ENCODE data around the gene PRF1.

Gene PRF1

DNA sequence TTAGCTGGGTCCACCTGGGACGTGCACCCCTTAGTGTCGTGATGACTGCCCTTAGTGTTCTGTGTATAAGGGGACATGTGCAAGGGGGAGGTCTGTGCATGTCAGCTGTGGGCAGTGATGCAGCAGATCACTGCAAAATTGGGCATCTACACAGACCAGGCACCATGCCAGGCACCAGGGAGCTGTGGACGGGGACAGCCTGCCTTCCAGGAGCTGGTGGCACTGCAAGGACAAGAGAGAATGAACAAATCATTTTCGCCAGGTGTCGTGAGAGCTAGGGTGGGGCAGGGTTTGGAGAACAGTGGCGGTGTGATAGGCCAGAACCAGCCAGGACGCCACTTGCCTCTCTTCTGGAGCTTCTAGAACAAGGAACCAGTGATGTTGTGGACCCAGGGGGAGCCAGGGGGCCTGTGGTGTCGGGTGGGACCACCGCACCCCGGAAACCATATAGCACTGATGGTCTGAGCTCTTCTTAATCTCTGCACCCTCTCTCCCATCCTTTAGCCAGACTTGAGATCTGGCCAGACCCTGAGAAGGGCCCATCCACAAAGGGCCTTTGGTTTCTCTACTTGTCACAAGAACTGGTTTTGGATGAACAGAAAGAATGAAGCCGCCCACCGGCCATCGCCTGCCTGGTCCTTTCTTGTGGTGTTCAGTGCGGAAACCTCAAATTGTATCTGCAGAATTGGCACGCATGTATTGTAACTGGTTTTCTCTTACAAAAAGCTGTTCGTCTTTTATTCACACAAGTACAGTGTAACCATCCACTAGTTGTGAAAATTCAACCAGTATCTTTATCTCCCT is 30.7 kb downstream of the PRF1 start:
- DNase-seq (ENCODE audit: low read depth): no peak
- H3K4me3 ChIP-seq (ENCODE audit: low read depth, low read length): no peak overlapping the region
- TF ChIP-seq, protein P1, sequence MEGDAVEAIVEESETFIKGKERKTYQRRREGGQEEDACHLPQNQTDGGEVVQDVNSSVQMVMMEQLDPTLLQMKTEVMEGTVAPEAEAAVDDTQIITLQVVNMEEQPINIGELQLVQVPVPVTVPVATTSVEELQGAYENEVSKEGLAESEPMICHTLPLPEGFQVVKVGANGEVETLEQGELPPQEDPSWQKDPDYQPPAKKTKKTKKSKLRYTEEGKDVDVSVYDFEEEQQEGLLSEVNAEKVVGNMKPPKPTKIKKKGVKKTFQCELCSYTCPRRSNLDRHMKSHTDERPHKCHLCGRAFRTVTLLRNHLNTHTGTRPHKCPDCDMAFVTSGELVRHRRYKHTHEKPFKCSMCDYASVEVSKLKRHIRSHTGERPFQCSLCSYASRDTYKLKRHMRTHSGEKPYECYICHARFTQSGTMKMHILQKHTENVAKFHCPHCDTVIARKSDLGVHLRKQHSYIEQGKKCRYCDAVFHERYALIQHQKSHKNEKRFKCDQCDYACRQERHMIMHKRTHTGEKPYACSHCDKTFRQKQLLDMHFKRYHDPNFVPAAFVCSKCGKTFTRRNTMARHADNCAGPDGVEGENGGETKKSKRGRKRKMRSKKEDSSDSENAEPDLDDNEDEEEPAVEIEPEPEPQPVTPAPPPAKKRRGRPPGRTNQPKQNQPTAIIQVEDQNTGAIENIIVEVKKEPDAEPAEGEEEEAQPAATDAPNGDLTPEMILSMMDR (IDR thresholded peaks at IDR 0.05; ENCODE audit: low read depth, low read length, missing control alignments): no peak

DNA sequence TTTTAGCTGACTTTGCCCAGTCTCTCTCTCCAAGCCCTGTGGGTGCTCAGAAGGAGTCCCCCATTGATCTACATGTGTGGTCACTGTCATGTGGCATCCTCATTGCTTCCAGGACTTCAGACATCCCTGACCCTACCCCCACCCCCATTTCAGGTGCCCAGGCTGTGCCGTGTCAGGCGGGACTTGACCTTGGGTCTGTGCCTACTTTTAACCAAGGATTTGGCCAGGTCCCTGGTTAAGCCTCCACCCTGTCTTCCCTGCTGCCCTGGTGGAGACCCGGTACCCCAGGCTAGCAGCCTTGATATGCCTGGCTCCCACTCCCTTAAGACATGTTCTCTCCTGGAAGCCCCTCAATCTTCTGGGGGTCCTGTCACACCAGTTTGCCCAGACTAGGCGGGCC is 31.3 kb downstream of the PRF1 start:
- TF ChIP-seq, protein P1 (IDR thresholded peaks at IDR 0.05; ENCODE audit: low read depth, low read length, missing control alignments): no peak
- DNase-seq (ENCODE audit: low read depth): no peak
- H3K4me3 ChIP-seq (ENCODE audit: low read depth, low read length): no peak overlapping the region

DNA sequence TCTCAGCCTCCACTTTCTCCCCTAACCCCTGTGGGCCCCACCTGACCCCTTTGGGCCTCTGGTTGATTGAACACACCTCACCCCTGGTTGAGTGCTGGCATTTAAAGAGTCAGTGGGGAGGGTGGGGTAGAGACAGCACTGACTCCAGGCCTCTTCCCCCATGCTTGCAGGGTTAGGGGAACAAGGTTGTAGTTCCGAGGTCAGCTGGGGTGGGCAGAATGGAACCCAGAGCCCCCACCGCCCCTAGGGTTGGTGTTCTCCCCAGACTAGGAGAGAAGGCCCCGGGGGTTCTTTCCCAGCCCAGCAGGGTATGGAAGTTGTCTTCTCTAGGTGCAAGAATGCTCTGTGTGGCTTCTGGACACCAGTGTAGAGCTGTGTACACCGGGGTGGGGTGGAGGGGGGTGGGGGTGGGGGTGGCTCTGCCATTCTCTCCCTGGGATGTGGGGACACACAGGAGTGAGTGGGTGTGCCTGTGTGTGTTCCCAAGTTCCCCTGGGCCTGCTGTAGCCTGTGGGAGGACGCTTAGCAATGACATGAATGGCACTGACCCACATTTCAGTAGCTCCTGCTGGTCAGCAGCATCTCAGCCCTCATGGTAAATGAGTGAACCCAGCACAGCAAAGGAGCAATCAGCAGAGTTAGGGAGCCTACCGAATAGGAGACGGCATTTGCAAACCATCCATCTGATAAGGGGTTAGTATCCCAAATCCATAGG is 33.6 kb downstream of the PRF1 start:
- TF ChIP-seq, protein P1 (IDR thresholded peaks at IDR 0.05; ENCODE audit: low read depth, low read length, missing control alignments): no peak
- H3K4me3 ChIP-seq (ENCODE audit: low read depth, low read length): no peak overlapping the region
- DNase-seq (ENCODE audit: low read depth): no peak

DNA sequence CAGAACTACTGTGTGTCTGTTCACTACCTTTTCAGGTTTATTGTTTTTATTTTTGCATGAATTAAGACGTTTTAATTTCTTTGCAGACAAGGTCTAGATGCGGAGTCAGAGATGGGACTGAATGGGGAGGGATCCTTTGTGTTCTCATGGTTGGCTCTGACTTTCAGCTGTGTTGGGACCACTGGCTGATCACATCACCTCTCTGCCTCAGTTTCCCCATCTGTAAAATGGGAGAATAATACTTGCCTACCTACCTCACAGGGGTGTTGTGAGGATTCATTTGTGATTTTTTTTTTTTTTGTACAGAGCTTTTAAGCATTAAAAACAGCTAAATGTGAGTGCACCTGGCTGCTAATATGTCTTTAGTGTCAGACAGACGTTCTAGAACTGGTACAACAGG is 34.4 kb downstream of the PRF1 start:
- TF ChIP-seq, protein P1 (IDR thresholded peaks at IDR 0.05; ENCODE audit: low read depth, low read length, missing control alignments): no peak
- H3K4me3 ChIP-seq (ENCODE audit: low read depth, low read length): no peak overlapping the region
- DNase-seq (ENCODE audit: low read depth): no peak

DNA sequence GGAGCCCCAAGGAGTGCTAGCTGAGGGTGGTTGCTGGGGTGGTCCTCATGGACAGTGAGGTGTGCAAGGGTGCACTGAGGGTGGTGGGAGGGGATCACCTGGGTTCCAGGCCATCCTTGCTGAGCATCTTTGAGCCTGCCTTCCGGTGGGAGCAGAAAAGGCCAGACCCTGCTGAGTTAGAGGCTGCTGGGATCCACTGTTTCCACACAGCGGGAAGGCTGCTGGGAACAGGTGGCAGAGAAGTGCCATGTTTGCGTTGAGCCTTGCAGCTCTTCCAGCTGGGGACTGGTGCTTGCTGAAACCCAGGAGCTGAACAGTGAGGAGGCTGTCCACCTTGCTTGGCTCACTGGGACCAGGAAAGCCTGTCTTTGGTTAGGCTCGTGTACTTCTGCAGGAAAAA is 34.9 kb downstream of the PRF1 start:
- no peak for DNase-seq (ENCODE audit: low read depth)

DNA sequence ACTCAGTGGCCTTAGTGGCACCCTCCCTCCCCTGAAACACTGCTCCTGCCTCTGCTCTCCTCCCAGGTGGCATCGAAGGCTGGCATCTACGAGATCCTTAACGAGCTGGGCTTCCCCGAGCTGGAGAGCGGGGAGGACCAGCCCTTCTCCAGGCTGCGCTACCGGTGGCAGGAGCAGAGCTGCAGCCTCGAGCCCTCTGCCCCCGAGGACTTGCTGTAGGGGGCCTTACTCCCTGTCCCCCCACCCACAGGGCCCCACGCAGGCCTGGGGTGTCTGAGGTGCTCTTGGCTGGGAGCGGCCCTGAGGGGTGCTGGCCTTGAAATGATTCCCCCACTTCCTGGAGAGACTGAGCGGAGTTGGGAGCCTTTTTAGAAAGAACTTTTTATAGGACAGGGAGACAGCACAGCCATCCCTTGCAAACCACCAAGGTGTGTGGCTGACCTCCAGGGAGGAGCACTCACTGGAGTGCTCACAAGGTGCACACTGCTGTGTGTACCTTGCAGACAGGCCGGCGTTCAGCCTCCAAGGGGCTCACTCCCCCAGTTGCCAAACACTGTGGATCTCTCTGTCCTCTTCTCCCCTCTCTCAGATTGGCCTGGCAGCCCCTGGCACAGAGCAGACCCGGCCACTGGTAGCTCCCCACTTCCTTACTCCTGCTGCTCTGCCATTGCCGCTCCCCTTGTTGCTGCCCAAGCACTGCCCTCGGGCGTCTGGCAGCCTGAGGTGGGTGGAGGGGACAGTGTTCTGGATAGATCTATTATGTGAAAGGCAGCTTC is 35.8 kb downstream of the PRF1 start:
- no peak overlapping the region for H3K4me3 ChIP-seq (ENCODE audit: low read depth, low read length)
- DNase-seq (ENCODE audit: low read depth): no peak
- TF ChIP-seq, protein P1 (IDR thresholded peaks at IDR 0.05; ENCODE audit: low read depth, low read length, missing control alignments): no peak

More for the DNA sequence above, 34.9 kb downstream of the PRF1 start:
- TF ChIP-seq, protein P1 (IDR thresholded peaks at IDR 0.05; ENCODE audit: low read depth, low read length, missing control alignments): no peak
- H3K4me3 ChIP-seq (ENCODE audit: low read depth, low read length): no peak overlapping the region

All from GM12864 (cell line).